CD4-positive, alpha-beta T cell treated with Interleukin-2 at 100 ng/mL for 4 hours (primary cell): Measurements from ENCODE around the gene TRIM41.
"Not testable (repeated sequence)": the region's sequence is repeated elsewhere in the genome, so short reads cannot be mapped to it uniquely, and the experiment has no call there.

ENCODE experiments used
- DNase-seq: peaks from one replicate; pipeline ENCODE4 v3.0.0-alpha.2; 2020; ENCODE audit warnings: low spot score

Gene TRIM41

GRCh38 chr5:181223058-181223728 lies at the start of gene TRIM41:
TRIM41 (plus strand) TSS chr5:181223281; CDS start chr5:181224000, 719 bp downstream.
- peak; percentile 98 for DNase-seq

DNA sequence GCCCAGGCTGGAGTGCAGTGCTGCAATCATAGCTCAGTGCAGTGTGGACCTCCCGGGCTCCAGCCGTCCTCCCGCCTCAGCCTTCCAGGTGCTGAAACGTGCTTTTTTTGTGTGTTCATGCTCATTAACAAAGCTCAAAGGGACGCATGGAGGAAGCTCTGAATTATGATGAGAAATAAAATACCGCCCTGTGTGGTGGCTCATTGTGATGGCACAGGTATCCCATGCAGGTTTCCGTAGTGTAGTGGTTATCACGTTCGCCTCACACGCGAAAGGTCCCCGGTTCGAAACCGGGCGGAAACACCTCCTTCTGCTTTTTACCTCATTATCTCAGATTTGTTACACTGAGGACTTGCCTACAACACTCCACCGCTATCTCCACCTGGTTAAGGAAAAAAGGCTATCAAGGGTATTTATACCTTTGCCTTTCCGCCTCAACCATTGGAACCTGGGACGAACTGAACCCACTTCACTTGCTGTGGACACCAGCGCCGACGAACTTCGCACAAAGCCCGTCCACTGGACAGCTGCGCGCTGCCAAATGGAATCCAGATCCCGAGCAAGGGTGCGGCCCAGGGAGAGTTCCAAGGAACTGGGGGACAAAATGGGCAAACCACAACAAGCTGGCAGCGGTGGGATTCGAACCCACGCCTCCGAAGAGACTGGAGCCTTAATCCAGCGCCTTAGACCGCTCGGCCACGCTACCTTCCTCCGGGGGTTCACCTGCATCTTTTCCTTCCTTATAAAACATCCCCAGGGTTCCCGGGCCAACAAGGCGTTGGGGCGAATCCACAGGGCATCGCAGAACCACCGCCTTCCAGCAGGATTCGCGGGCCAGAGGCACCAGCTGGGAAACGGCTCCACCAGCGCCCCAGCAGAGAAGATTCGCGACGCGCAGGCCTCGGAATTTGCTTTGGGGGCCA lies 49.4 kb upstream of the TRIM41 start:
- peak; percentile 57 for DNase-seq

GRCh38 chr5:181176254-181176952 lies 46.7 kb upstream of the TRIM41 start:
- DNase-seq = peak; percentile 18

- DNase-seq = not testable (repeated sequence)
Observed at GRCh38 chr5:181177559-181177958, 45.5 kb upstream of the TRIM41 start.

- DNase-seq = peak; percentile 78
Observed at GRCh38 chr5:181181650-181182565, 41.2 kb upstream of the TRIM41 start.

DNA sequence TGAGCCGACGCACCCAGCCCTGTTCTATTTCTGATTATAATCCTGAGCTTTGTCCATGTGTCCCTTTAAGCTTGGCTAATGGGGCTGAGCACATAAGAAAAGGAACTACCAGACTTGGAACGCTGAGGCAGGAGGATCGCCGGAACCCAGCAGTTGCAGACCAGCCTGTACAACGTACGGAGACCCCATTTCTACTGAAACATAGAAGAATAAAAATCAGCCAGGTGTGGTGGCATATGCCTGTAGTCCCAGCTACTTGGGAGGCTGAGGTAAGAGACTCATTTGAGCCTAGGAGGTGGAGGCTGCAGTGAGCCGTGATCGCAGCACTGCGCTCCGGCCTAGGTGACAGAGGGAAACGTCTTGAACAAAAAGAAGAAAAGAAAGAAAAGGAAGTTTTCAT lies 40.4 kb upstream of the TRIM41 start:
- no peak for DNase-seq

- DNase-seq = no peak
Observed at GRCh38 chr5:181184845-181185216, 38.2 kb upstream of the TRIM41 start.

DNA sequence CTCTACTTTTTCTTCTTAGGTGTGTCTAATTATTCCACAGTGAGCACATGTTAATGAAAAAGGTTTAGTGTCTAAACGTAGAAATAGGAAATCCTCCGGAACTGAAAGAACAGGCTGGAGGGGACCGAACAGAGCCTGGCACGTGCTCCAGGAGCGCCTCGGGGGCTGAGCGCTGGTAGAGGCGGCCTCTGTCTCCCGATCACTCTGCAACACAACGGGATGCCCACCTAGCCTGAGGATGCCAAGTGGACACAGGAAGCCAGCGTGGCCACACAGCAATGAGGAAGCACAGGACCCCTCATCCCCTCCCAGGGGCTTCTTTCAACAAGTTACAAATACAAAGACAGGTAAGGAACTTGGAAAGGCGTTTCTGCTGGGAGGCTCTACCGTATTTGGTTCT lies 37.5 kb upstream of the TRIM41 start:
- DNase-seq = no peak

GRCh38 chr5:181186022-181186421 lies 37.1 kb upstream of the TRIM41 start:
- no peak for DNase-seq

GRCh38 chr5:181186986-181187499 lies 36.0 kb upstream of the TRIM41 start:
- no peak for DNase-seq

DNA sequence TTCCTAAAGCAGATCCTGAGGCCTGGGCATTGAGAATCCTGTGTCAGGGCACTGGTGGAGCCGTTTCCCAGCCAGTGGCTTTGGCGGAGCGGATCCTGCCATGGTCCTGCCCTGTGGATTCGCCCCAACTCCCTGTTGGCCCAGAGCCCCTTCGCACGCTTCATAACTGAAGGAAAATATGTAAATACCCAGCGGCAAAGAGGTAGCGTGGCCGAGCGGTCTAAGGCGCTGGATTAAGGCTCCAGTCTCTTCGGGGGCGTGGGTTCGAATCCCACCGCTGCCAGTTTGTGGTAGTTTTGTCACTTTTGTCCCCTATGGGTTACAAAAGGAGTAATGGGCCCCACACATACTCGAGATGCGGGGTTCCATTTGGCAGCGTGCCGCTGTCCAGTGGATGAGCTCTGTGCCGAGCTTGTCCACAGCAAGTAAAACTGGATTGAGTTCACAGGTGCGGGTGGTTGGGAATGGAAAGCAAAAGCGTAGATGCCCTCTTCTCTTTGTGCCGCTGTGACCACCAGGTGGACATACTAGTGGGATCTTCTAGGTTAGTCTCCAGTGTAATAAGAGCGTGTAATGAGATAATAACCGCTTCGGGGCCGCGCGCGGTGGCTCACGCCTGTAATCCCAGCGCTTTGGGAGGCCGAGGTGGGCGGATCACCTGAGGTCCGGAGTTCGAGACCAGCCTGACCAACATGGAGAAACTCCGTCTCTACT lies 35.4 kb upstream of the TRIM41 start:
- peak; percentile 42 for DNase-seq

DNA sequence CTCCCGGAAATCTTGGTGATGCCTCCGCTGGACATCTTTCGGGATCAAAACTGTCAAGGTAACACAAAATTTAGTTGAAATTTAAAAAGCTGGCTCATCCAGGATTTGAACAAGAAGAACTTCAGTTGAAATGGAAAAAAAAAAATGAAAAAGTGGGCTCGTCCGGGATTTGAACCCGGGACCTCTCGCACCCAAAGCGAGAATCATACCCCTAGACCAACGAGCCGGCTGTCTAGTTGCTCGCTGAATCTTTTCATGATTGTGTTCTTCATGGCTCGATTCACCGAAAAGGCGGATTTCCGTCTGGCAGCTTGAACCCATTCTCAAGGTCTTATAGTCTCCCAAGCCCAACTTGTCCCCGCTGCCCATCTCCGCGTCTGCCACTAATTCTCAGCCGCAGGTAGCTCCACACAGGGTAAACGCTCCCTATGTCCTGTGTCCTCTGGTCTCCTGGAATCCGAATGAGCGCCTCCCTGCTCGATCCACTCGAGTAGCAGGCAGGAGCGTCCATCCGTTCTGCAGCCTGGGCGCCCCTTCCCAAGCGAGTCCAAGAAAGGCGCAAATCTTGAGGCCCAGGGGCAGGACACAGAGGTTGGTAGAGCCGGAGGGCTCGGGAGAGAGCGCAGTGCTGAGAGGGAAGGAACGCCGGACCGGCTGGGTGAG lies 34.2 kb upstream of the TRIM41 start:
- peak; percentile 84 for DNase-seq

GRCh38 chr5:181189363-181189961 lies 33.6 kb upstream of the TRIM41 start:
- DNase-seq = peak; percentile 67

- no peak for DNase-seq
Observed at GRCh38 chr5:181189962-181190710, 32.9 kb upstream of the TRIM41 start.

DNA sequence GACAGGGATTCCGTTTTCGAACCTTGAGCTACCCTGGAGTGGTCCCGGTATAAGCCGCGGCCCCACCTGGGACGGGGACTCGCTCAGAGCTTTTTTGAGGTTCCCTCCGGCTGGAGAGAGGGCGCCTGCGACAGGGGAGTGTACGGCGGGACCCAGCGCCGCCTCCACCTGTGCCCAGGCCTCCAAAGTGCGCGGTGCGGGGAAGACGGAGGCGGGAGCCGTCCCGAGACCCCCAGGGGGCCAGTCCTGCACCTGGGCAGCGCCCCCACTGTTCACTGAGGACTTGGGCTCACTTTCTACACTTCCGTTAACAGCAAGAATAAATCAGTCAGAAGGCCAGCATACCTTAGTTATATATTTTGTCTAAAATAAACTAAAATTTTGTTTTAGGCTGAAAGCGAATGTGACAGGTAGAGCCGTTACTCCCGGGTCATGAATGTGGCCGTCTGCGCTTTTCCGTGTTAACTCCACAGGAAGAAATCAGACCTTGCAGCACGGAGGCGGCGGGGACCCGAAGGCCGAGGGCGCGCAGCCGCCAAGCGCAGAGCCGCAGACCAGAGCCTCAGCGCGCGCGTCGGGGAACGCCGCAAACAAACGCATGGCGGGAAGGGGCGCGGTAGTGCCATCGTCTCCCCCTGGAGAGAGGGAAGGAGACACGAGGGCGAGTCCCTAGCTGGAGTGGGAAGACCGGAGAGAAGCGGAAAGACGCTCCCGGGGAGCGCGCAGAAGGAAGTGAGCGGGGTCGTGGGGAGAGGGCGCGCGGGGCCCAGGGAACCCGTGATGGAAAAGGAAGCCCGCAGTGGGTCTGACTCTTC lies 32.2 kb upstream of the TRIM41 start:
- no peak for DNase-seq

DNA sequence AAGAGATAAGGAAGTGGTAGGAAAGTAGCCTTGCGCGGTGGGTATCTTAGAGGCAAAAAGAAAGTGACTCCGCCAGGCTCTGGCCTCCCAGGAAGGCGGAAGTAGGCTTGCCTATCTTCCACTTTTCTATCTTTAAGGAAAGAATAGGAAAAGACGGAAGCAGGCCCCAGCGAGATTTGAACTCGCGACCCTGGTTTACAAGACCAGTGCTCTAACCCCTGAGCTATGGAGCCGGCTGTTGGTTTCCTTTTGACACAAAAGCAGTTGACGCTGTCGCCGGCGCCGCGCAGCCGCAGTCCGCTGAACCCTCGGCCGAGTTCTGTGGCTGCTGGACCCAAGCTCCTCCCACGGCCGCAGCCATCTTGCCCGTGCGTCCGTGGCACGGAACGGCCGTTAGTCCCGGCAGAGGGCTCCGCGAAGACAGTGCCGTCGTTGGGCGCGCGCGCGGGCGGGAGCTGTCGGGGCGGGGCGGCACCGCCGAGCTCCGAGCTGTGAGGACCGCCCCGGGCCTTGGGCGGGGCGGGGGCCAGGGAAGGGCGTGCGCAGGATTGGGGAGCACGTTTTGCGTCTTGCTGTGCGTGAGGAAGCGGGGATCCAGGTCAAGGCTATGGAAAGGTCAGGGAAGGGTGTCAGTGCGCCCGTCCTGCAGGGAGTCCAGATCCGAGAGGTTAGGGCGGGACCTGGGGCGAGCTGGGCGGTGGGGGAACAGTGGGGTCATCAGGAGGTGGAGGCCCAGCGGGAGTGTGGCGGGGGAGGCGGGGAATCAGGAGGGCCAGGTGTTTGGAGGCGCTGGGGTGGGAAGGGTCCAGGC lies 31.4 kb upstream of the TRIM41 start:
- peak; percentile 97 for DNase-seq

GRCh38 chr5:181192337-181193046 lies 30.6 kb upstream of the TRIM41 start:
- DNase-seq = no peak
